Heart left ventricle (tissue), 13 donors: ENCODE measurements around the gene CNST.

ENCODE experiments used
- CTCF ChIP-seq, 12 donors: fragments of 200-600 bp; sonication (generic) in 4 of 12; IDR thresholded peaks; one replicate each; pipeline versions ENCODE4 v1.5.0 to v1.8.0; 2018 to 2022; ENCODE audit warnings: antibody characterized with exemption in 12 of 12, mild to moderate bottlenecking in 5 of 12
- POLR2A ChIP-seq, 2 donors: fragments of 450-650 bp; IDR thresholded peaks; one replicate each; pipeline ENCODE4 v1.6.1; 2017; ENCODE audit warnings: antibody characterized with exemption in 2 of 2, mild to moderate bottlenecking in 2 of 2, moderate library complexity in 2 of 2
- donor health status: ischemic (EF 13 %, LVEDD 7.1; RV severe dilation, severe dysfunction).
- donor health status: DM: no; HTN: yes; CAD: no.
- donor health status: DM: no; HTN: no; CAD: no.
- donor health status: ischemic (EF 25% LVEDD 6.9; RV normal size, moderate dysfunction).
- donor health status: ischemic (EF 25% LVEDD 5.7; RV mildly dilated, moderate dysfunction).
- donor health status: ischemic (EF 35%, LVEDD 5.7; RV mildly dilated, moderate dysfunction).
- donor health status: nonischemic (EF 11% LVEDD 7.7; RV severe dilation, severe dysfunction).
- donor health status: DM: yes; HTN: yes; CAD: no.
- donor health status: PGD.
- donor health status: ischemic (EF 29% LVEDD 5.4; RV normal size, mild dysfunction).
- donor health status: nonischemic (EF 23%, LVEDD 6.1; RV moderate dilation, normal function).

- no peak for TF ChIP-seq CTCF (IDR thresholded peaks at IDR 0.05)
- TF ChIP-seq POLR2A (IDR thresholded peaks at IDR 0.05), result no peak
Observed at GRCh38 chr1:246537887-246538286, 28.4 kb upstream of the CNST start.
